ENCODE results near the gene PHLDB2. TPM values are rescaled to one million over a fixed set of nuclear protein-coding genes. Genes with fewer than 3 reads are reported as not detected.

Gene PHLDB2
- total RNA-seq, 1 donor from 2014 or later = 170 TPM

DNA sequence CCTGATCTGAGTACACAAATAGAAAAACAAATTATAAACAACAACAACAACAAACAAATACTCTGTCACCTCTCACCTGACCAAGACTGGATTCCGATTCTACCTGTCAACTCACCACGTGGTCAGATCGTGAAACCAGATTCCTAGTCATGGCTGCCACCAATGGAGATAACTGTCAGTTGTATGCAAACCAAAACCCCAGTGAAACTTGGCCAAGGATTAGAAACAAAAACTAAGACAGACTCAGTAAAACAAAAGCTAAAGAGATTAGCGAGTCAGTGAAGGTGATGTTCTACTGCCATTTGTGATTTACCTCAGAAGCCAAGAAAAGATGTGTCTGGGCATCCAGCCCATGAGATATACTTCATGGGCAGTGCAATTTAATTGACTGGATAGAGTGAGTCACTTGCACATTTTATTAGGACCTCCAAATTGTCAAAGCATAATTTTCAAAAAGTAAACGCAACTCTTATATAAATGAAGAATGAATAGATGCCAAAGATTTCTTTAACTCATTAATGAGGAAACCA lies 31.1 kb downstream of the PHLDB2 start:
- Histone ChIP-seq H2AFZ (ENCODE audit: low read depth, low read length) (no peak overlapping the region), H3K36me3 (ENCODE audit: insufficient read depth, low read length) (peaks cover 20% of the 10 kb centered on the region), H3K9me3 (ENCODE audit: insufficient read depth, low read depth, low read length) (no peaks in the 10 kb centered on the region), H4K20me1 (ENCODE audit: insufficient read depth, low read length) (peaks cover 48% of the 10 kb centered on the region), H3K27me3 (ENCODE audit: insufficient read depth, low read length) (no peaks in the 10 kb centered on the region), H3K79me2 (ENCODE audit: insufficient read depth, low read length) (peaks cover 91% of the 10 kb centered on the region), H3K4me3 (ENCODE audit: insufficient read depth, low read depth, low read length) (no peak overlapping the region), H3K27ac (ENCODE audit: low read depth, low read length) (no peak overlapping the region), H3K4me2 (ENCODE audit: low read length) (no peak overlapping the region), H3K9ac (ENCODE audit: low read length) (no peak overlapping the region), H3K4me1 (ENCODE audit: insufficient read depth, low read length) (no peaks in the 10 kb centered on the region)
- Mint-ChIP-seq H3K4me3 (ENCODE audit: unreplicated experiment) (no peak overlapping the region), H3K9me3 (ENCODE audit: unreplicated experiment) (no peaks in the 10 kb centered on the region), H3K27me3 (ENCODE audit: low read depth, unreplicated experiment) (no peaks in the 10 kb centered on the region), H3K4me1 (ENCODE audit: low read depth, unreplicated experiment) (peaks cover 10% of the 10 kb centered on the region), H3K27ac (ENCODE audit: unreplicated experiment) (no peak overlapping the region), H3K36me3 (ENCODE audit: low read depth, unreplicated experiment) (peaks cover 26% of the 10 kb centered on the region)
- DNase-seq (ENCODE audit: low read depth) (peak; percentile 44), FAIRE-seq (no peak)
- TF ChIP-seq EZH2 (IDR thresholded peaks at IDR 0.05; ENCODE audit: insufficient read depth, low read length) = no peak
- TF ChIP-seq, protein P1, sequence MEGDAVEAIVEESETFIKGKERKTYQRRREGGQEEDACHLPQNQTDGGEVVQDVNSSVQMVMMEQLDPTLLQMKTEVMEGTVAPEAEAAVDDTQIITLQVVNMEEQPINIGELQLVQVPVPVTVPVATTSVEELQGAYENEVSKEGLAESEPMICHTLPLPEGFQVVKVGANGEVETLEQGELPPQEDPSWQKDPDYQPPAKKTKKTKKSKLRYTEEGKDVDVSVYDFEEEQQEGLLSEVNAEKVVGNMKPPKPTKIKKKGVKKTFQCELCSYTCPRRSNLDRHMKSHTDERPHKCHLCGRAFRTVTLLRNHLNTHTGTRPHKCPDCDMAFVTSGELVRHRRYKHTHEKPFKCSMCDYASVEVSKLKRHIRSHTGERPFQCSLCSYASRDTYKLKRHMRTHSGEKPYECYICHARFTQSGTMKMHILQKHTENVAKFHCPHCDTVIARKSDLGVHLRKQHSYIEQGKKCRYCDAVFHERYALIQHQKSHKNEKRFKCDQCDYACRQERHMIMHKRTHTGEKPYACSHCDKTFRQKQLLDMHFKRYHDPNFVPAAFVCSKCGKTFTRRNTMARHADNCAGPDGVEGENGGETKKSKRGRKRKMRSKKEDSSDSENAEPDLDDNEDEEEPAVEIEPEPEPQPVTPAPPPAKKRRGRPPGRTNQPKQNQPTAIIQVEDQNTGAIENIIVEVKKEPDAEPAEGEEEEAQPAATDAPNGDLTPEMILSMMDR (IDR thresholded peaks at IDR 0.05; ENCODE audit: insufficient read depth, low read depth, low read length) = no peak

DNA sequence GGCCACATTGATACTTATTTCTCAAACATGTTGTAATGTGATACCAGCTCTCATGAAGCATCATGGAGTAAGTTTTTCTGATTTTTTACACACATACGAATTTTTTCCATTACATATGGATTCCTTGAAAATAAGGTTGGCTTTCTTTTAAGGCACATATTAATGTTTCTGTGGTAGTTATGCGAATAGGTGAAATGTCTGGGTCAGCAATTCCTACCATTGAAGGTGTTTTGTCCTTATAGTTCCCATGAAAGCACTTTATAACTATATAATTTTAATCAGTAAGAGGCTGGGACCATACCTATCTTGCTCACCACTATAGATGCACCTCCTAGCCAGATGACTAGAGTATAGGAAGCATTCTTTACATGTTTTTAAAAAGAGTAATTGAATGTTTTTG lies 33.0 kb downstream of the PHLDB2 start:
- no peaks in the 10 kb centered on the region for H3K9me3 ChIP-seq (ENCODE audit: insufficient read depth, low read depth, low read length)
- Mint-ChIP-seq H3K36me3 (ENCODE audit: low read depth, unreplicated experiment) (peaks cover 24% of the 10 kb centered on the region), H3K27me3 (ENCODE audit: low read depth, unreplicated experiment) (no peaks in the 10 kb centered on the region), H3K4me3 (ENCODE audit: unreplicated experiment) (no peak overlapping the region), H3K27ac (ENCODE audit: unreplicated experiment) (no peak overlapping the region), H3K4me1 (ENCODE audit: low read depth, unreplicated experiment) (peaks cover 5% of the 10 kb centered on the region), H3K9me3 (ENCODE audit: unreplicated experiment) (no peaks in the 10 kb centered on the region)
- DNase-seq (ENCODE audit: low read depth) (no peak), FAIRE-seq (no peak)
- H4K20me1 ChIP-seq (ENCODE audit: insufficient read depth, low read length) = peaks cover 41% of the 10 kb centered on the region
- H3K4me3 ChIP-seq (ENCODE audit: insufficient read depth, low read depth, low read length) = no peak overlapping the region
- no peak overlapping the region for H3K27ac ChIP-seq (ENCODE audit: low read depth, low read length)
- no peak overlapping the region for H3K4me2 ChIP-seq (ENCODE audit: low read length)
- H3K4me1 ChIP-seq (ENCODE audit: insufficient read depth, low read length) = no peaks in the 10 kb centered on the region
- no peaks in the 10 kb centered on the region for H3K27me3 ChIP-seq (ENCODE audit: insufficient read depth, low read length)
- peaks cover 6% of the 10 kb centered on the region for H3K36me3 ChIP-seq (ENCODE audit: insufficient read depth, low read length)
- no peak overlapping the region for H3K9ac ChIP-seq (ENCODE audit: low read length)
- TF ChIP-seq EZH2 (IDR thresholded peaks at IDR 0.05; ENCODE audit: insufficient read depth, low read length) = no peak
- peaks cover 91% of the 10 kb centered on the region for H3K79me2 ChIP-seq (ENCODE audit: insufficient read depth, low read length)
- H2AFZ ChIP-seq (ENCODE audit: low read depth, low read length) = no peak overlapping the region

DNA sequence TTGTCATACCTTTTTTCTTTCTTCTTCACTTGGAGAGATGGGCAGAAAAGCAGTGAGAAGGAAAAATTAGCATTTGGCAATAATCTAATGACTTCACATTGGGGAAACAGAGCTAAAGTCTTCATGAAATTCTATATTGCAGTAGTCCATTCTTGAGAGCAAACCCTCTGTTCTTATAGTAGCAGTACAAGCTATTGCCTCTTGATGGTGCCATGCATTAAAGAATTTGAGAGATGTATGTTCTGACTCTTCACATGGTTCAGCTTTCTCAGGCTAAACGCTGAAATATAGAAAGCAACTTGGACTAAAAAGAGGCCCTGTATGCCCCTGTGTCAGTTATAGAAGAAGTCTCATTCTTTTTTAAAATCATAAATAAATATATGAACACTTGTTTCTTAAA lies 36.0 kb downstream of the PHLDB2 start:
- peaks cover 92% of the 10 kb centered on the region for H3K79me2 ChIP-seq (ENCODE audit: insufficient read depth, low read length)
- H3K27me3 ChIP-seq (ENCODE audit: insufficient read depth, low read length) = no peaks in the 10 kb centered on the region
- peaks cover 3% of the 10 kb centered on the region for H3K4me1 Mint-ChIP-seq (ENCODE audit: low read depth, unreplicated experiment)
- no peaks in the 10 kb centered on the region for H3K27me3 Mint-ChIP-seq (ENCODE audit: low read depth, unreplicated experiment)
- no peak for TF ChIP-seq EZH2 (IDR thresholded peaks at IDR 0.05; ENCODE audit: insufficient read depth, low read length)
- TF ChIP-seq, protein P1 (IDR thresholded peaks at IDR 0.05; ENCODE audit: insufficient read depth, low read depth, low read length) = peak; percentile 52
- no peak overlapping the region for H2AFZ ChIP-seq (ENCODE audit: low read depth, low read length)
- H3K4me2 ChIP-seq (ENCODE audit: low read length) = no peak overlapping the region
- H3K36me3 Mint-ChIP-seq (ENCODE audit: low read depth, unreplicated experiment) = peaks cover 36% of the 10 kb centered on the region
- FAIRE-seq (peak; percentile 9), DNase-seq (ENCODE audit: low read depth) (no peak)
- H3K36me3 ChIP-seq (ENCODE audit: insufficient read depth, low read length) = peaks cover 5% of the 10 kb centered on the region
- no peak overlapping the region for H3K9ac ChIP-seq (ENCODE audit: low read length)
- H3K27ac ChIP-seq (ENCODE audit: low read depth, low read length) = no peak overlapping the region
- peaks cover 4% of the 10 kb centered on the region for H3K9me3 Mint-ChIP-seq (ENCODE audit: unreplicated experiment)
- H3K9me3 ChIP-seq (ENCODE audit: insufficient read depth, low read depth, low read length) = no peaks in the 10 kb centered on the region
- H3K4me1 ChIP-seq (ENCODE audit: insufficient read depth, low read length) = no peaks in the 10 kb centered on the region
- H3K4me3 ChIP-seq (ENCODE audit: insufficient read depth, low read depth, low read length) = no peak overlapping the region
- H3K4me3 Mint-ChIP-seq (ENCODE audit: unreplicated experiment) = no peak overlapping the region
- H4K20me1 ChIP-seq (ENCODE audit: insufficient read depth, low read length) = peaks cover 34% of the 10 kb centered on the region
- no peak overlapping the region for H3K27ac Mint-ChIP-seq (ENCODE audit: unreplicated experiment)
